HG03571 (cell line): ENCODE measurements around the gene ZBTB48.
A peak's percentile ranks its signal among the peaks of the same experiment; 100 is the strongest.
"Not testable (repeated sequence)": the region's sequence is repeated elsewhere in the genome, so short reads cannot be mapped to it uniquely, and the experiment has no call there.

Source experiments
- ATAC-seq: cut with Tn5 transposase; IDR thresholded peaks from one replicate; pipeline ENCODE4 v1.9.1; 2021; ENCODE audit not compliant: unreplicated experiment

Gene ZBTB48

GRCh38 chr1:6579374-6580118 lies at the start of gene ZBTB48:
Gene ZBTB48, plus strand, starts transcription at chr1:6579994. Its CDS starts 616 bp downstream, at chr1:6580610.
- peak; percentile 94 for ATAC-seq

- no peak for ATAC-seq
Measured at GRCh38 chr1:6530504-6531160, 49.2 kb upstream of the ZBTB48 start.

- no peak for ATAC-seq
Measured at GRCh38 chr1:6531996-6532395, 47.8 kb upstream of the ZBTB48 start.

DNA sequence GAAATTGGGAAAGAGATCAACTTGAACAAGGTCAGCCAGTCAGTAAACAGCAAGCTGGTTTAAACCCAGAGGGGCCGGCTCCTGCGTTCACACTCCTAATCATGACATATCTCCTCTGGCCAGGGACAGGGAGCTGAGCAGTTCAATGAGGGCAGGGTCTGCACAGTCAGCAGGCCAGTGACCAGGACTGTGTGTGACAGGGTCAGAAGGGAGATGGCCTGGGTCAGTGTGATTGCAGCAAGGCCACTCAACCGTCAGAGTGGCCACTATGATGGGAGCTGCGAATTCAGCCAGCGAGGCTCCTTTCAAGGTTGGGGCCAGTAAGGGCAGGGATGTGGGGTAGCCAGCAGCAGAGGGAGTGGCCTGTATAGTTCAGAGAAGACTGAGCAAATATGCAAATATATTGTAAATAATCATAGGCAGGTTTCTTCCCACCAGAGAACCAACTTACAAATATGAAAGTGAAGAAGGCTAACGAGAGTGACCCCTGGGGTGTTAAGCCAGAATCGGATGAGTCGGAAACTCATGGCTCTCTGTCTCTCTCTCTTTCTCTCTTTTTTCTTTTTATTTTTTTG lies 45.5 kb upstream of the ZBTB48 start:
- ATAC-seq = no peak

DNA sequence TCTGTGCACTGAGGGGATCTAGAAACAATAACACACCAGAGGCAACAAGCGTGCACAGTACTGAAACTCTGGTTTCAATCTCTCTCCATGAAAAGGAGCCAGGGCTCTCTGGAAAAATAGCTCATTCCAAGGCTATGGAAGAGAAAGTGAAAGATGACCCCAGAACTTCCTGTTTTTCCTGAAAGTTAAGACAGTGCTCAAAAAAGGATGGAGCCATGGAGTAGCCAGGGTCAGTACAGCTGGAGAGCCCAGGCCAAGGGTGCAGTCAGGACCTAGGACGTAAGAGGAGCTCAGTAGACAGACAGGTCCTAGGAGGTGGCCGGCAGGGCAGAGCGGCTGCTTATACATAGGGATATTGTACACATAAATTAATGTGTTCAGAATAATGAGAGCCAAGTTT lies 44.6 kb upstream of the ZBTB48 start:
- ATAC-seq = no peak

GRCh38 chr1:6536291-6536690 lies 43.5 kb upstream of the ZBTB48 start:
- no peak for ATAC-seq

DNA sequence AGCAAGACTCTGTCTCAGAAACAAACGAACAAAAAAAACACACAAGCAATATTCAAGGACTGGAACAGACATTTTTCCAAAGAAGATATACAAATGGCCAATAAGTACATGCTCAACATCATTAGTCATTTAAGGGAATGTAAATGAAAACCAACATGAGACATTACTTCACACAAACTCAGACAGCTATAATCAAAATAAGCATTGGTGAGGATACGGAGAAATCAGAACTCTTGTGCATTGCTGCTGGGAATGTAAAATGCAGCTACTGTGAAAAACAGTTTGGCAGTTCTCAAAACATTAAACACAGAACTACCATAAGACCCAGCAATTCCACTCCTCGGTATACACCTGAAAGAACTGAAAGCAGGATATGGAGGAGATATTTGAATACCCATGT lies 40.8 kb upstream of the ZBTB48 start:
- ATAC-seq = no peak

DNA sequence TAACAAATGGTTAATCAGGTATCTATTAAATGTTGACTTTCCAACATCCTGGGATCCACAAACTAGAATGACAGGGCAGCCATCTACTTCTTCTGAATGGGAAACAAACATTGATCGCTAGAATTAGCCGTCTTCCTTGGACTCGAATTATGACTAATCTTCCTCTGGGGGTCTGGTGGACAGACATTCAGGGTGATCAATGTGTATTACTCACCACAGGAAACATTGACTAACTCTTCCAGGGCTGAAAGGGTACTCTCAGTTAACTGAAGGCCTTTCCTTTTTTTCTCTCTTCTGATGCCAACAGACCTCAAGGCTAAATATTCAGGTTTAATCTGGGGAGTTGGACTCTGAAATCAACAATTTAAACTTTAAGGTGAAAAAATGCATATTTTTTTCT lies 35.0 kb upstream of the ZBTB48 start:
- no peak for ATAC-seq

- no peak for ATAC-seq
Measured at GRCh38 chr1:6545276-6546112, 34.3 kb upstream of the ZBTB48 start.

- ATAC-seq = no peak
Measured at GRCh38 chr1:6546326-6546725, 33.5 kb upstream of the ZBTB48 start.

DNA sequence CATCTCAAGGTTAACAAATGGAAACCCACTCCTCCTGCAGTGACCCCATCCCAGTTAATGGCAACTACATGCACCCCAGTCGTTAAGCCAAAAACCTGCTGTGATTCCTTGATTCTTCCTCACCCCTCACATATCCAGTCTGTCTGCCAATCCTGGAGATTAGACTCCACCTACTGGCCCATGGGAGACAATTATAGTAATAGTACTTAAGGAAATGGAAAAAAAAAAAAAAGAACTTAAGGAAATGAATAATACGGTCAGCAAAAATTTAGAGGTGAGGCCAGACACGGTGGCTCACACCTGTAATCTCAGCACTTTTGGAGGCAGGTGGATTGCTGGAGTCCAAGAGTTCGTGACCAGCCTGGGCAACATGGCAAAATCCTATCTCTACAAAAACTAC lies 32.5 kb upstream of the ZBTB48 start:
- no peak for ATAC-seq

GRCh38 chr1:6554031-6554906 lies 25.5 kb upstream of the ZBTB48 start, which contains the start of gene NOL9:
Gene NOL9, minus strand, starts transcription at chr1:6554513. Its CDS starts 11 bp downstream, at chr1:6554502.
- peak; percentile 92 for ATAC-seq

DNA sequence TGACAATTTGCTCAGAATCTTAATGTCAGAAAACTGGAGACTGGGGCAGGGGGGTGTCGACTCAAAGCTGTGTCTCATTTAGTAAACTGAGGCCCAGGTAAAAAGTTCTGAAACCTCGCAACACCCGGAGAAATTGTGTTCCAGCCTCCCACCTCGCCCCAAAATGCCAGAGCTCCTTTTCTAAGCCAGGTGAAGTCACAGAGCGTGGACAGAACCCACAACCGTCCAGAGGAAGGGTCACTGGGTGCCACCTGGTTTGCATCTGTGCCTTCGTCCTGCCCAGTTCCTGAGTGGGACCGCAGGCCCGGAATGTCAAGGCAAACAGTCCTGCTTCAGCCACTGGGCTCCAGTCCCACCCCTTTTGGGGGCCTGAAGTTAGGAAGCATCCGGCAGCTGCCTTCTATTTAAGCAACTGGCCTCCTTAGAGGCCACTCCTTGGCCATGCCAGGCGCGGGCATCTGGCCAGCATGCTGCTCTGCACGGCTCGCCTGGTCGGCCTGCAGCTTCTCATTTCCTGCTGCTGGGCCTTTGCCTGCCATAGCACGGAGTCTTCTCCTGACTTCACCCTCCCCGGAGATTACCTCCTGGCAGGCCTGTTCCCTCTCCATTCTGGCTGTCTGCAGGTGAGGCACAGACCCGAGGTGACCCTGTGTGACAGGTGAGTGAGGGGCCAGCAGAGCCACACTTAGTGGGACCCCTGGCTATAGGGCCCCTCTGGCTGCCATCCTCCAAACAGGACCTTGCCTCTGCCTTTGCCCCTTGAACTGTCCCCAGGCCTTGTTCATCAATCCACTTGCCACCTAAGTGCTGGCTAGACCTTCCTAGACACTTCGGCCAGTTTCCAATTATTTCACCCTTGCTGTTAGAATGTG lies 24.7 kb upstream of the ZBTB48 start, which contains the start of gene TAS1R1:
Gene TAS1R1, plus strand, starts transcription at position 401 of the 872 bp plus-strand sequence. Its CDS starts 67 bp downstream, at position 468.
- ATAC-seq = no peak

DNA sequence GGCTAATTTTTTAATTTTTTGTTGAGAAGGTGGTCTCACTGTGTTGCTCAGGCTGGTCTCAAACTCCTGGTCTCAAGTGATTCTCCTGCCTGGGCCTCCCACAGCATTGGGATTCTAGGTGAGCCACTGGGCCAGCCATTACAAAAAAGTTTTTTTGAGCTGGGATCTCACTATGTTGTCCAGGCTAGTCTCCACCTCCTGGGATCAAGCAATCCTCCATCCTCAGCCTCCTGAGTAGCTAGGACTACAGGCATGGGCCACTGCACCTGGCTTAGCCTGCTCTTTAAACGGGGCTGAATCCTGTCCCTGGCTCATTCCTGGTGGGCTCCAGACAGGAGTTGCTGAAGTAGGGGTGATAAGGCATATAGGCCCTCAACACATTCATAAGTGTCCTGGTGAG lies 22.2 kb upstream of the ZBTB48 start:
- no peak for ATAC-seq

DNA sequence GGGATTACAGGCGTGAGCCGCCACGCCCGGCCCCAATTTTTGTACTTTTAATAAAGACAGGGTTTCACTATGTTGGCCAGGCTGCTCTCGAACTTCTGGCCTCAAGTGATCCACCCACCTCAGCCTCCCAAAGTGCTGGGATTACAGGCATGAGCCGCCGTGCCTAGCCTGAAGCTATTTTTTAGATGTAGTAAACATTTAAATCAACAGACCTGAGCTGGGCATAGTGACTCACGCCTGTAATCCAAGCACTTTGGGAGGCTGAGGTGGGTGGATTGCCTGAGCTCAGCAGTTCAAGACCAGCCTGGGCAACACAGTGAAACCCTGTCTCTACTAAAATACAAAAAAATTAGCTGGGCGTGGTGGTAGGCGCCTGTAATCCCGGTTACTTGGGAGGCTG lies 20.6 kb upstream of the ZBTB48 start:
- not testable (repeated sequence) for ATAC-seq

GRCh38 chr1:6560267-6560666 lies 19.5 kb upstream of the ZBTB48 start:
- ATAC-seq = no peak

GRCh38 chr1:6569033-6569432 lies 10.8 kb upstream of the ZBTB48 start:
- ATAC-seq = no peak

- no peak for ATAC-seq
Measured at GRCh38 chr1:6570100-6570499, 9.7 kb upstream of the ZBTB48 start.

DNA sequence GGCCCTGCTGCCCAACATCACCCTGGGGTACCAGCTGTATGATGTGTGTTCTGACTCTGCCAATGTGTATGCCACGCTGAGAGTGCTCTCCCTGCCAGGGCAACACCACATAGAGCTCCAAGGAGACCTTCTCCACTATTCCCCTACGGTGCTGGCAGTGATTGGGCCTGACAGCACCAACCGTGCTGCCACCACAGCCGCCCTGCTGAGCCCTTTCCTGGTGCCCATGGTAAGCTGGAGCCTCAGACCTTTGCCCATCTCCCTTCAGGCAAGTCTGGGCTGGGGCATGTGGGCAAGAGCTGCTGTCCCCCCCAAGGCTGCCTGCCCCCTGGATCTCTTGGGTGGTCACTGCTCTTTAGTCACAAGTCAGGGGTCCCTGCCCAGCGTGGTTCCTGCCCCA lies 8.8 kb upstream of the ZBTB48 start:
- no peak for ATAC-seq
